A549 (cell line): ENCODE data around the gene FOSL1. TPM values are rescaled to one million over a fixed set of nuclear protein-coding genes. Genes with fewer than 3 reads are reported as not detected.

ENCODE experiments used
- ATAC-seq, 2 experiments: fragments of 200-7000 bp in 1 of 2; fragments of >200 bp in 1 of 2; cut with Nextera tagmentation in 1 of 2; cut with Tn5 transposase in 1 of 2; 3 replicates each; pipeline versions ENCODE4 v1.8.0 to v1.9.1; 2018 to 2020; ENCODE audit warnings: mild to moderate bottlenecking in 1 of 2, moderate library complexity in 1 of 2
- CTCF ChIA-PET: fragments of 300-600 bp; sonication (Branson Sonifier 250); formaldehyde crosslinking; extraction: SDS; loops from one replicate; lab custom pipeline; 2021; ENCODE audit warnings: antibody characterized with exemption, inconsistent platforms; lab: Yijun Ruan, JAX
- POLR2A ChIA-PET: fragments of 350-600 bp; formaldehyde crosslinking; extraction: SDS; loops from one replicate; lab custom pipeline; 2021; ENCODE audit warnings: antibody characterized with exemption, inconsistent platforms; lab: Yijun Ruan, JAX
- DNase-seq, 2 experiments: peaks; one replicate each; pipeline versions ENCODE4 v3.0.0 to v3.0.0-alpha.2; 2011 to 2016; ENCODE audit warnings: low read depth in 1 of 2, low spot score in 1 of 2
- FAIRE-seq: peaks from 2 replicates; lab custom pipeline; 2011; peaks lifted over from hg19 to GRCh38; lab: Jason Lieb, UNC
- H3K27ac ChIP-seq, 2 experiments: fragments of >200 bp; sonication (Bioruptor Twin); formaldehyde crosslinking; 3 replicates each; pipeline ENCODE4 v1.5.1; 2016 to 2017
- H3K4me1 ChIP-seq: fragments of >200 bp; sonication (Bioruptor Twin); formaldehyde crosslinking; 3 replicates; pipeline ENCODE4 v1.6.1; 2016
- H3K4me2 ChIP-seq: fragments of >200 bp; sonication (Bioruptor Twin); formaldehyde crosslinking; 3 replicates; pipeline ENCODE4 v1.6.1; 2016
- H3K4me3 ChIP-seq: fragments of >200 bp; sonication (Bioruptor Twin); formaldehyde crosslinking; 3 replicates; pipeline ENCODE4 v1.5.1; 2016
- H3K9me3 ChIP-seq: fragments of >200 bp; sonication (Bioruptor Twin); formaldehyde crosslinking; 3 replicates; pipeline ENCODE4 v1.6.1; 2016
- CBX2 ChIP-seq: fragments of 200-600 bp; sonication (generic); IDR thresholded peaks from 2 replicates; pipeline ENCODE4 v1.6.1; 2016; ENCODE audit warnings: low read depth, mild to moderate bottlenecking, borderline replicate concordance
- CBX8 ChIP-seq: fragments of 200-600 bp; sonication (generic); IDR thresholded peaks from 2 replicates; pipeline ENCODE4 v1.6.1; 2016
- CEBPB ChIP-seq, 2 experiments: fragments of >200 bp in 1 of 2; sonication (Bioruptor Twin) in 1 of 2; formaldehyde crosslinking in 1 of 2; IDR thresholded peaks; 2 replicates each; pipeline ENCODE4 v1.6.1; 2012 to 2016
- CHD2 ChIP-seq: fragments of 150-350 bp; IDR thresholded peaks from 2 replicates; pipeline ENCODE4 v1.6.1; 2014; ENCODE audit warnings: low read length; ENCODE audit not compliant: partially characterized antibody
- CHD4 ChIP-seq: fragments of 200-600 bp; sonication (generic); IDR thresholded peaks from 2 replicates; pipeline ENCODE4 v1.6.1; 2016; ENCODE audit warnings: antibody characterized with exemption, mild to moderate bottlenecking, borderline replicate concordance
- CTCF ChIP-seq: fragments of >200 bp; sonication (Bioruptor Twin); formaldehyde crosslinking; IDR thresholded peaks from 3 replicates; pipeline ENCODE4 v1.5.1; 2016
- ELK1 ChIP-seq: fragments of 150-350 bp; IDR thresholded peaks from 2 replicates; pipeline ENCODE4 v1.6.1; 2014; ENCODE audit warnings: low read depth, mild to moderate bottlenecking, low read length
- ESRRA ChIP-seq: fragments of 150-350 bp; IDR thresholded peaks from 2 replicates; pipeline ENCODE4 v1.6.1; 2014; ENCODE audit warnings: mild to moderate bottlenecking, low read length, borderline replicate concordance
- FOXS1 ChIP-seq: fragments of 250-450 bp; sonication (Bioruptor Pico); IDR thresholded peaks from 2 replicates; pipeline ENCODE4 v1.5.0; 2020; ENCODE audit warnings: mild to moderate bottlenecking, moderate library complexity
- HOXB13 ChIP-seq: fragments of 250-450 bp; sonication (Bioruptor Pico); IDR thresholded peaks from 2 replicates; pipeline ENCODE4 v1.5.0; 2020; ENCODE audit warnings: low read depth, mild to moderate bottlenecking, moderate library complexity
- HOXB5 ChIP-seq: fragments of 250-450 bp; sonication (Bioruptor Pico); IDR thresholded peaks from 2 replicates; pipeline ENCODE4 v1.5.0; 2020; ENCODE audit warnings: mild to moderate bottlenecking, moderate library complexity
- JUNB ChIP-seq: fragments of >200 bp; sonication (Bioruptor Twin); formaldehyde crosslinking; IDR thresholded peaks from 2 replicates; pipeline ENCODE4 v1.6.1; 2016
- KDM1A ChIP-seq: fragments of 200-600 bp; sonication (generic); IDR thresholded peaks from 2 replicates; pipeline ENCODE4 v1.6.1; 2016; ENCODE audit warnings: low read depth, mild to moderate bottlenecking
- KDM5A ChIP-seq: fragments of 200-600 bp; sonication (generic); IDR thresholded peaks from 2 replicates; pipeline ENCODE4 v1.6.1; 2016; ENCODE audit warnings: antibody characterized with exemption, mild to moderate bottlenecking
- MAZ ChIP-seq: fragments of 150-350 bp; IDR thresholded peaks from 2 replicates; pipeline ENCODE4 v1.6.1; 2014; ENCODE audit warnings: antibody characterized with exemption, low read depth, low read length, borderline replicate concordance
- MYC ChIP-seq: IDR thresholded peaks from 2 replicates; pipeline ENCODE4 v1.6.1; 2012; ENCODE audit warnings: mild to moderate bottlenecking, inconsistent platforms, low read length, improper control_type of control experiment, borderline replicate concordance
- NFE2L2 ChIP-seq: fragments of 150-350 bp; conservative IDR thresholded peaks from 2 replicates; pipeline ENCODE4 v1.6.1; 2014; ENCODE audit warnings: low read length
- NR3C1 ChIP-seq: fragments of >200 bp; sonication (Bioruptor Twin); formaldehyde crosslinking; IDR thresholded peaks from 3 replicates; pipeline ENCODE4 v1.6.1; 2017
- RARB ChIP-seq: fragments of 250-450 bp; sonication (Bioruptor Pico); IDR thresholded peaks from 2 replicates; pipeline ENCODE4 v1.8.0; 2021; ENCODE audit warnings: mild to moderate bottlenecking, moderate library complexity
- RCOR1 ChIP-seq: fragments of 150-350 bp; IDR thresholded peaks from 2 replicates; pipeline ENCODE4 v1.6.1; 2014; ENCODE audit warnings: antibody characterized with exemption, low read length, low read depth
- RNF2 ChIP-seq: fragments of 200-600 bp; sonication (generic); IDR thresholded peaks from 2 replicates; pipeline ENCODE4 v1.6.1; 2016; ENCODE audit warnings: low read depth, mild to moderate bottlenecking, antibody characterized with exemption, moderate library complexity, borderline replicate concordance
- SMC3 ChIP-seq: fragments of >200 bp; sonication (Bioruptor Twin); formaldehyde crosslinking; IDR thresholded peaks from 3 replicates; pipeline ENCODE4 v1.6.1; 2018; ENCODE audit warnings: inconsistent platforms
- ZFP36 ChIP-seq: fragments of 450-650 bp; IDR thresholded peaks from 2 replicates; pipeline ENCODE4 v1.6.1; 2014; ENCODE audit warnings: borderline replicate concordance; ENCODE audit not compliant: partially characterized antibody
- ZSCAN20 ChIP-seq: fragments of 250-450 bp; sonication (Bioruptor Pico); IDR thresholded peaks from 2 replicates; pipeline ENCODE4 v1.8.0; 2022; ENCODE audit warnings: mild to moderate bottlenecking, moderate library complexity
- WGBS: methylation state at CpG from one replicate; pipeline ENCODE4 v1.1.6; 2017; ENCODE audit errors: missing lambda C conversion rate; 5-methylcytosine and 5-hydroxymethylcytosine counted together
- polyA plus RNA-seq, 4 experiments: library from polyadenylated mRNA; depleted of rRNA in 3 of 4; stranded (reverse); fragments of >200 nt; fragmentation: RNase III in 1 of 4; extraction: RNeasy Plus Mini Kit Qiagen cat#74134 plus additional on column Dnase treatment in 1 of 4; gene quantifications; 2 replicates in 3 of 4; 3 replicates in 1 of 4; pipeline ENCODE4 v1.2.3, GENCODE V29; 2011 to 2017

Gene FOSL1
- polyA plus RNA-seq, 2 of the 4 experiments (the other 2 are of a cell fraction), result 6.7 to 24.1 TPM

GRCh38 chr11:65921876-65922275, 21.7 kb upstream of the FOSL1 start:
- no peaks in the 10 kb centered on the region for H3K9me3 ChIP-seq
- H3K27ac ChIP-seq, result no peak overlapping the region
- no peak overlapping the region for H3K4me2 ChIP-seq
- DNase-seq, result no peak
- WGBS, result 89% methylated on average over 10 of the region's 10 CpGs
- FAIRE-seq, result no peak
- TF ChIP-seq RARB (CRISPR knock-in tag) (no peak), JUNB (no peak), CBX2 (no peak)
- peaks cover 24% of the 10 kb centered on the region for H3K4me1 ChIP-seq
- ATAC-seq, result no peak
- CTCF ChIA-PET, result interaction anchor here (0.7 to 31.6 kb wide), 6 partner anchors 9 to 67 kb away, joined by 3 to 618 read pairs (median 7); partner anchors contain the start of genes CCDC85B, FIBP and FOSL1
- H3K4me3 ChIP-seq, result no peak overlapping the region
- POLR2A ChIA-PET, result interaction anchor here (1.1 kb wide), 1 partner anchor 33 kb away, joined by 3 read pairs; no protein-coding TSS in a partner anchor

- Histone ChIP-seq H3K4me1 (peaks cover 32% of the 10 kb centered on the region), H3K27ac (no peak overlapping the region; a peak in 1 of 6 replicates), H3K4me3 (no peak overlapping the region), H3K4me2 (peak overlapping the region; percentile 91; the same call in 2 of the 3 replicates), H3K9me3 (no peaks in the 10 kb centered on the region)
- POLR2A ChIA-PET, result no interaction called here
- CTCF ChIA-PET, result interaction anchor here (0.7 to 31.6 kb wide), 4 partner anchors 9 to 67 kb away, joined by 3 to 618 read pairs (median 7); partner anchors contain the start of genes CCDC85B, FIBP and FOSL1
- DNase-seq, result no peak
- ATAC-seq, result no peak
- FAIRE-seq, result no peak
- 89% methylated on average over 10 of the region's 12 CpGs for WGBS
- TF ChIP-seq ZSCAN20 (CRISPR knock-in tag) (no peak), KDM1A (no peak), CHD2 (no peak), MYC (no peak), CTCF (no peak), ZFP36 (no peak), ESRRA (no peak), HOXB13 (no peak), RNF2 (no peak), CBX8 (no peak), MAZ (no peak), KDM5A (no peak), RCOR1 (no peak), SMC3 (no peak), HOXB5 (CRISPR knock-in tag) (no peak), NFE2L2 (no peak), JUNB (no peak), CEBPB (IDR thresholded peaks at IDR 0.05) (no peak)
These were observed 20.9 kb upstream of the FOSL1 start for GRCh38 chr11:65921033-65921555.

GRCh38 chr11:65920372-65920802, 20.2 kb upstream of the FOSL1 start:
- Histone ChIP-seq H3K4me1 (peaks cover 39% of the 10 kb centered on the region), H3K4me2 (peak overlapping the region; percentile 91), H3K27ac (peak overlapping the region; percentile 91 to 100; a peak in 5 of 6 replicates), H3K9me3 (no peaks in the 10 kb centered on the region), H3K4me3 (peak overlapping the region; percentile 64)
- WGBS, result 75% methylated on average over 14 of the region's 15 CpGs
- ChIA-PET CTCF (interaction anchor here (2.5 to 31.6 kb wide), 2 partner anchors 27 to 68 kb away, joined by 8 to 618 read pairs; partner anchors contain the start of genes CCDC85B, FIBP and FOSL1), POLR2A (interaction anchor here (0.6 kb wide), 1 partner anchor 32 kb away, joined by 3 read pairs; the partner anchor contains the start of gene FIBP)
- no peak for ATAC-seq
- no peak for FAIRE-seq
- no peak for DNase-seq
- TF ChIP-seq ELK1 (no peak), NR3C1 (no peak), CHD4 (no peak), FOXS1 (CRISPR knock-in tag) (no peak)
